Heart right ventricle (tissue), 16 donors: ENCODE results near the gene RNF115. TPM values are rescaled to one million over a fixed set of nuclear protein-coding genes. Genes with fewer than 3 reads are reported as not detected.
"Not testable (repeated sequence)": the region's sequence is repeated elsewhere in the genome, so short reads cannot be mapped to it uniquely, and the experiment has no call there.

ENCODE experiments used
- ATAC-seq, 8 donors: fragments of 200-7000 bp; cut with Tn5 transposase; one replicate each; pipeline ENCODE4 v1.9.1; 2020; ENCODE audit warnings: mild to moderate bottlenecking in 8 of 8, moderate library complexity in 8 of 8, moderate number of reproducible peaks in 1 of 8
- DNase-seq, 2 donors: peaks; one replicate each; pipeline ENCODE4 v3.0.0-alpha.2; 2020
- H3K27ac ChIP-seq, 10 donors: fragments of 200-600 bp; sonication (generic) in 2 of 10; one replicate each; pipeline versions ENCODE4 v1.5.0 to v1.8.0; 2020 to 2022; ENCODE audit warnings: mild to moderate bottlenecking in 3 of 10
- H3K27me3 ChIP-seq, 7 donors: fragments of 200-600 bp; one replicate each; pipeline ENCODE4 v1.8.0; 2021 to 2022; ENCODE audit warnings: mild to moderate bottlenecking in 2 of 7
- H3K36me3 ChIP-seq, 9 donors: fragments of 200-600 bp; sonication (generic) in 1 of 9; one replicate each; pipeline versions ENCODE4 v1.5.0 to v1.8.0; 2020 to 2022; ENCODE audit warnings: mild to moderate bottlenecking in 2 of 9
- H3K4me1 ChIP-seq, 9 donors: fragments of 200-600 bp; sonication (generic) in 1 of 9; one replicate each; pipeline versions ENCODE4 v1.5.0 to v1.8.0; 2020 to 2022; ENCODE audit warnings: mild to moderate bottlenecking in 4 of 9
- H3K4me3 ChIP-seq, 10 donors: fragments of 200-600 bp; sonication (generic) in 2 of 10; one replicate each; pipeline versions ENCODE4 v1.5.0 to v1.8.0; 2020 to 2022; ENCODE audit warnings: mild to moderate bottlenecking in 7 of 10, moderate library complexity in 2 of 10
- H3K9me3 ChIP-seq, 11 donors: fragments of 200-600 bp in 10 of 11; sonication (generic) in 2 of 11; one replicate each; pipeline versions ENCODE4 v1.5.0 to v1.8.0; 2013 to 2022; ENCODE audit warnings: mild to moderate bottlenecking in 2 of 11, control low read depth in 1 of 11, moderate library complexity in 1 of 11
- WGBS, 2 donors: extraction: QIAGEN DNeasy Blood & Tissue Kit; methylation state at CpG; one replicate each; pipeline ENCODE4 v1.1.7; 2013; ENCODE audit warnings: inconsistent platforms in 1 of 2; 5-methylcytosine and 5-hydroxymethylcytosine counted together
- intact Hi-C, 10 donors: fragments of 100-400 bp; cut with DNase I; formaldehyde crosslinking; loops; one replicate each; pipeline versions ENCODE4 v1.11.1 to v1.14.2; 2022
- polyA plus RNA-seq, 2 donors: library from polyadenylated mRNA; stranded (reverse); fragments of 200-250 nt; gene quantifications; one replicate each; pipeline ENCODE4 v1.2.3, GENCODE V29; 2013
- total RNA-seq, 10 donors: library from RNA; stranded (reverse); fragmentation: NEBNext Ultra II Directional in 3 of 10; extraction: Animal tissue kit (Norgen Biotek cat#: 25700) in 3 of 10; gene quantifications; one replicate each; pipeline versions ENCODE4 v1.2.1 to v1.2.4, GENCODE V29; 2021 to 2023
- TF ChIP-seq, protein P1 (sequence below), 9 donors: fragments of 200-600 bp; sonication (generic) in 2 of 9; IDR thresholded peaks; one replicate each; pipeline versions ENCODE4 v1.5.0 to v1.8.0; 2021 to 2022; ENCODE audit warnings: antibody characterized with exemption in 9 of 9, mild to moderate bottlenecking in 5 of 9, moderate library complexity in 1 of 9
- donor health status: Arrhythmogenic right ventricular cardiomyopathy.
- donor health status: ischemic (EF 13 %, LVEDD 7.1; RV severe dilation, severe dysfunction).
- donor health status: healthy with polysubstance abuse.
- donor health status: DM: no; HTN: yes; CAD: no.
- donor health status: DM: no; HTN: no; CAD: no.
- donor health status: ischemic (EF 25% LVEDD 6.9; RV normal size, moderate dysfunction).
- donor health status: ischemic (EF 25% LVEDD 5.7; RV mildly dilated, moderate dysfunction).
- donor health status: healthy.
- donor health status: DM: yes; HTN: yes; CAD: no.
- donor health status: Ischemic cardiomyopathy.
- donor health status: ischemic (EF 35%, LVEDD 5.7; RV mildly dilated, moderate dysfunction).
- donor health status: nonischemic (EF 11% LVEDD 7.7; RV severe dilation, severe dysfunction).
- donor health status: DM: yes; HTN: yes; CAD: no.
- donor health status: PGD.
- donor health status: ischemic (EF 29% LVEDD 5.4; RV normal size, mild dysfunction).
- donor health status: nonischemic (EF 23%, LVEDD 6.1; RV moderate dilation, normal function).

Gene RNF115
- total and polyA plus RNA-seq, 12 donors = 12.8 to 99.0 (median 48.9) TPM

DNA sequence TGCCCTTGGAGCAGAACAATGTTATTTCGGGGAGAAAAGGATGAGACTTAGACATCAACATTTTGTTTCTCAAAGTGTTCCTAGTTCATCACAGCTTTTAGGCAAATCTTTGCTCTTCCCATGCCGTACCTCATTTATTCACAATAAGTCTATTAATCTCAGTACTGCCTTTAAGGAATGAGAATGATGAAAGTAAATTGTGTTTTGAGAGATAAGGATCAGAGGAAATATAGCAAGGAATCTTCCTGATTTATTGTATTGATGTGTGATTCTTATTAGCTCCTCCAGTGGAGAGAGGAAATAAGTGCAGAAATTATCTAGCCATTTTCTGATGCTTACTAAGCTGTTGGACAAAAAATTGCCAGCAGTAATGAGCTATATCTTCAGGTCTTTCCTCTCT, 2.1 kb upstream of the RNF115 start:
- peaks cover 0 to 56% (median 45%) of the 10 kb centered on the region in 9 donors for H3K36me3 ChIP-seq

DNA sequence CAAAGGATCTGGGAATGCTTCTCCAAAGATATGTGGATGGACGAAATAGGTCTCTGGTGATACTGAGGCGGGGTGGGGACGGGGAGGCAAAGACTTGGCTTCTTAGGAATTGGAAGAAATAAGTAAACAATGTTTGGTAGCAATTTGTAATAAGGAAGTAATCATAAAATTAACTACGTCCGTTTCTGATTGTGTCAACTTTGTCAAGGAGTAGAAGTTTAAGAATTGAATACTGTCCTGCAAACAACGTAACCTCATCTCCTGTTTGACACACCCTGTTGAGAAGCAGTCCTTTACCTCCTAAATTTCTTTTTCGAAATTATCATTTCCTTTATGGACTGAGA, 576 bp upstream of the RNF115 start:
- Histone ChIP-seq H3K36me3 (peaks cover 0 to 41% (median 30%) of the 10 kb centered on the region in 9 donors), H3K27me3 (no peaks in the 10 kb centered on the region), H3K9me3 (no peaks in the 10 kb centered on the region), H3K4me3 (peak overlapping the region; percentile 68 to 88 (median 76)), H3K27ac (peak overlapping the region; percentile 91 to 97 (median 94)), H3K4me1 (peaks cover 7 to 23% (median 16%) of the 10 kb centered on the region in 9 donors)
- intact Hi-C loops = loop anchor here in 1 of 10 donors (2.0 kb wide), 1 partner anchor 34 kb away; the partner anchor contains the start of gene PIAS3
- TF ChIP-seq, protein P1, sequence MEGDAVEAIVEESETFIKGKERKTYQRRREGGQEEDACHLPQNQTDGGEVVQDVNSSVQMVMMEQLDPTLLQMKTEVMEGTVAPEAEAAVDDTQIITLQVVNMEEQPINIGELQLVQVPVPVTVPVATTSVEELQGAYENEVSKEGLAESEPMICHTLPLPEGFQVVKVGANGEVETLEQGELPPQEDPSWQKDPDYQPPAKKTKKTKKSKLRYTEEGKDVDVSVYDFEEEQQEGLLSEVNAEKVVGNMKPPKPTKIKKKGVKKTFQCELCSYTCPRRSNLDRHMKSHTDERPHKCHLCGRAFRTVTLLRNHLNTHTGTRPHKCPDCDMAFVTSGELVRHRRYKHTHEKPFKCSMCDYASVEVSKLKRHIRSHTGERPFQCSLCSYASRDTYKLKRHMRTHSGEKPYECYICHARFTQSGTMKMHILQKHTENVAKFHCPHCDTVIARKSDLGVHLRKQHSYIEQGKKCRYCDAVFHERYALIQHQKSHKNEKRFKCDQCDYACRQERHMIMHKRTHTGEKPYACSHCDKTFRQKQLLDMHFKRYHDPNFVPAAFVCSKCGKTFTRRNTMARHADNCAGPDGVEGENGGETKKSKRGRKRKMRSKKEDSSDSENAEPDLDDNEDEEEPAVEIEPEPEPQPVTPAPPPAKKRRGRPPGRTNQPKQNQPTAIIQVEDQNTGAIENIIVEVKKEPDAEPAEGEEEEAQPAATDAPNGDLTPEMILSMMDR (IDR thresholded peaks at IDR 0.05) = no peak
- WGBS, 2 donors = 2 to 3% methylated on average over 7 of the region's 7 CpGs
- ATAC-seq (no peak), DNase-seq (no peak)

More for the DNA sequence above, 2.1 kb upstream of the RNF115 start:
- H3K4me1 ChIP-seq = peaks cover 7 to 23% (median 16%) of the 10 kb centered on the region in 9 donors
- no peaks in the 10 kb centered on the region for H3K9me3 ChIP-seq
- H3K4me3 ChIP-seq = peak overlapping the region in 1 of 10 donors; percentile 68
- H3K27me3 ChIP-seq = no peaks in the 10 kb centered on the region
- intact Hi-C loops = no loop called here
- 92 to 95% methylated on average over 2 of the region's 2 CpGs for WGBS, 2 donors
- H3K27ac ChIP-seq = no peak overlapping the region
- TF ChIP-seq, protein P1 (IDR thresholded peaks at IDR 0.05) = no peak
- ATAC-seq (no peak), DNase-seq (no peak)

DNA sequence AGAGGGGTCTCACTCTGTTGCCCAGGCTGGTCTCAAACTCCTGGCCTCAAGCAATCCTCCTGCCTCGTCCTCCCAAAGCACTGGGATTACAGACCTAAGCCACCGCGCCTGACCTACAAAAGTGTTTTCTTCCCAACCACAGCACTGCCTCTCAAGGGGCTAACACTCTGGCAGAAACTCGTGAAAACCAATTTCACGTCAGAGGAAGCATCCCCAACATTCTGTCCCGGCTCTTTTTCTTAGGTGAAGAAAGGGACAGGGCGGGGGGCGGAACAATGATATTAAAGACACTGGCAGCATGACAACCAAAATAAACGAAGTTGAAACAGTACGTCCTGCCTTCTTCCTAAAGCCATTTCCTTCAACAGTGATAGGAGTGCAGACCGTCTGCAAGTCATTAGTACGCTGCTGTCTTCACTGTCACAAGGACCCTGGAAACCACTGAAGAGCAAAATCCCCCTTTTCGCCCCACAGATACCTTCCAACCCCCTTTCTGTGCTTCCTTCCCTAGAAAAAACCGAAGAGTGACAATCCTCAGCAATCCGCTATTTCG, 1.0 kb downstream of the RNF115 start:
- ATAC-seq = peak in 6 of 8 donors; percentile 24 to 67 (median 35)
- peaks cover 0 to 25% (median 14%) of the 10 kb centered on the region in 9 donors for H3K36me3 ChIP-seq
- DNase-seq, H3K27ac ChIP-seq, intact Hi-C loops, H3K9me3 ChIP-seq, H3K27me3 ChIP-seq: not testable (repeated sequence)
- peak overlapping the region in 5 of 10 donors; percentile 68 to 86 (median 76) for H3K4me3 ChIP-seq
- 0 to 20% methylated on average over 3 to 4 of the region's 16 CpGs for WGBS, 2 donors
- H3K4me1 ChIP-seq = peaks cover 7 to 23% (median 16%) of the 10 kb centered on the region in 9 donors

DNA sequence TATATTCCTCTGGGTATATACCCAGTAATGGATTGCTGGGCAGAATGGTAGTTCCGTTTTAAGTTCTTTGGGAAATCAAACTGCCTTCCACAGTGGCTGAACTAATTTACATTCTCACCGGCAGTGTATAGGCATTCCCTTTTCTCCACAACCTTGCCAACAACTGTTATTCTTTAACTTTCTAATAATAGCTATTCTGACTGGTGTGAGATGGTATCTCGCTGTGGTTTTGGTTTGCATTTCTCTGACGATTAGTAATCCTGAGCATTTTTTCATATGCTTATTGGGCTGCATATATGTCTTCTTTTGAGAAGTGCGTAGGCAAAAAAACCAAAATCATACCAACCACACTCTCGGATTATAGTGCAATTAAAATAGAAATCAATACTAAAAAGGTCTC, 5.8 kb downstream of the RNF115 start:
- DNase-seq, ATAC-seq, H3K9me3 ChIP-seq, H3K36me3 ChIP-seq, intact Hi-C loops, H3K27ac ChIP-seq, H3K27me3 ChIP-seq, H3K4me3 ChIP-seq, H3K4me1 ChIP-seq: not testable (repeated sequence)
- WGBS, 2 donors = 50 to 76% methylated on average over 4 of the region's 6 CpGs

DNA sequence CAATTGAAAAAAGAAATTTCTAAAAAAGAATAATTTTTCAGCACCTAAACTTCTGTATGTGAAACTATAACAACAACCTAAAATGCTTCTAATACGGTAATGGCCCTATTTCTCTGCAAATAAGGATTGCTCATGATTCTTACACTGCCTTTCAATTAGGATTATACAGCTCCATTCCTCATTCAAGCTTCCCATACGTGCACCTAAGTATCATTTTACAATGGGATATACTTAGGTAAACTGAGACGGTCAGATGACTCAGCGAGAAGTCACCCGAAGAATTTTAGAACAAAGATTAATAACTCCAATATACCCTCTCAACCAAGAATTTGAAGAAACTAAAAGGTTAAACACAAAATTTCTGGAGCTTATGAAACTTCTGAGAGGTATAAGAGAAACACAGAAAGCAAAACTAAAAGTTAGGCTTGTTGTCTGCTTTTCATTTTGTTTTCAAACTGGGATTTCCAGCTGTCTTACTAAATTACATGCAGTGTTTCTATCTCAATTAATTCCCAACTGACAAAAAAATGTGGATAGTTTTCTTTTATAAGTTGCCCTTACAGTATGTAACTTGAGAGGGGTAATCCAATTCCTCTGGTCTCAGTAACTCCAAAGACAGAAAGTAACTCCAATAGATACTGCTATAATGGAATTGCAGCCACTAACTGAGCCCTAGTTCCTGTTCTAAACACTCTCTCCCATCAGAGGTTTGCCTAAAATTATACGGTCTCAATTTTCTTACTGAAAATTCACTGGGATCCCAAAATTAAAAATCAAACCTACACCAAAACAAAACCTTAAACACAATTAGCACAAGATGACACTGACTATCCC, 10.7 kb downstream of the RNF115 start:
- H3K9me3 ChIP-seq, DNase-seq, ATAC-seq, H3K4me3 ChIP-seq, H3K27me3 ChIP-seq, intact Hi-C loops, H3K27ac ChIP-seq, H3K36me3 ChIP-seq, H3K4me1 ChIP-seq: not testable (repeated sequence)
- WGBS, 2 donors = 74 to 77% methylated on average over 5 of the region's 6 CpGs
